Endodermal cell (in vitro differentiated cells): ENCODE data around the gene CHD2. TPM values are rescaled to one million over a fixed set of nuclear protein-coding genes. Genes with fewer than 3 reads are reported as not detected.
"Not testable (repeated sequence)": the region's sequence is repeated elsewhere in the genome, so short reads cannot be mapped to it uniquely, and the experiment has no call there.

Source experiments
- DNase-seq: peaks from one replicate; pipeline ENCODE4 v3.0.0-alpha.2; 2017
- H3K27ac ChIP-seq: 2 replicates; pipeline ENCODE4 v1.5.1; 2013; ENCODE audit warnings: mild to moderate bottlenecking, low read depth, low read length, moderate library complexity
- H3K27me3 ChIP-seq: 2 replicates; pipeline ENCODE4 v1.6.1; 2013; ENCODE audit warnings: mild to moderate bottlenecking, low read length, moderate library complexity; ENCODE audit not compliant: insufficient read depth, control insufficient read depth, poor library complexity, severe bottlenecking
- H3K36me3 ChIP-seq: 2 replicates; pipeline ENCODE4 v1.7.0; 2013; ENCODE audit warnings: mild to moderate bottlenecking, low read length, moderate library complexity; ENCODE audit not compliant: control insufficient read depth, insufficient read depth
- H3K4me1 ChIP-seq: one replicate; pipeline ENCODE4 v1.7.0; 2013; ENCODE audit warnings: low read length; ENCODE audit not compliant: control insufficient read depth, insufficient read depth
- H3K4me3 ChIP-seq: 2 replicates; pipeline ENCODE4 v1.5.1; 2013; ENCODE audit warnings: mild to moderate bottlenecking, low read length, moderate library complexity
- H3K9ac ChIP-seq: 2 replicates; pipeline ENCODE4 v1.6.1; 2013; ENCODE audit warnings: mild to moderate bottlenecking, low read length, moderate library complexity; ENCODE audit not compliant: poor library complexity, severe bottlenecking; ENCODE audit errors: extremely low read depth
- H3K9me3 ChIP-seq: 2 replicates; pipeline ENCODE4 v1.6.1; 2013; ENCODE audit warnings: mild to moderate bottlenecking, low read length, moderate library complexity; ENCODE audit not compliant: control insufficient read depth
- H3K27ac Mint-ChIP-seq: 2 replicates; pipeline ENCODE4 v1.8.0; 2020; ENCODE audit warnings: mixed read lengths
- H3K27me3 Mint-ChIP-seq: 2 replicates; pipeline ENCODE4 v1.8.0; 2021; ENCODE audit warnings: mild to moderate bottlenecking, mixed read lengths; ENCODE audit not compliant: insufficient read depth
- H3K36me3 Mint-ChIP-seq: 2 replicates; pipeline ENCODE4 v1.8.0; 2020; ENCODE audit warnings: low read depth, mixed read lengths
- H3K4me1 Mint-ChIP-seq: 2 replicates; pipeline ENCODE4 v1.8.0; 2020; ENCODE audit warnings: mixed read lengths
- H3K4me3 Mint-ChIP-seq: 2 replicates; pipeline ENCODE4 v1.8.0; 2020; ENCODE audit warnings: mild to moderate bottlenecking, moderate library complexity, mixed read lengths
- H3K9me3 Mint-ChIP-seq: 2 replicates; pipeline ENCODE4 v1.8.0; 2020; ENCODE audit warnings: mild to moderate bottlenecking, mixed read lengths
- WGBS, 2 experiments: methylation state at CpG; one replicate each; pipeline versions ENCODE4 v1.1.5 to v1.1.7; 2013; ENCODE audit warnings: missing lambda C conversion rate in 2 of 2, mixed read lengths in 1 of 2; ENCODE audit not compliant: insufficient coverage in 1 of 2, insufficient read length in 1 of 2; 5-methylcytosine and 5-hydroxymethylcytosine counted together
- total RNA-seq, 2 donors: library from RNA; stranded (reverse); fragmentation: NEBNext Ultra II Directional in 1 of 2; extraction: Animal tissue kit (Norgen Biotek cat#: 25700) in 1 of 2; gene quantifications; 2 replicates in 1 of 2; 3 replicates in 1 of 2; pipeline ENCODE4 v1.2.1, GENCODE V29; 2021
- TF ChIP-seq, protein P1 (sequence below): fragments of 200-600 bp; sonication (generic); conservative IDR thresholded peaks from 2 replicates; pipeline ENCODE4 v1.5.0; 2021; ENCODE audit warnings: antibody characterized with exemption, mild to moderate bottlenecking

The CHD2 gene
- total RNA-seq, 2 donors from 2014 or later: 116 to 127 TPM

GRCh38 chr15:93029836-93030429 is 129.8 kb downstream of the CHD2 start:
- no peak overlapping the region for H3K4me3 ChIP-seq
- H3K27me3 Mint-ChIP-seq: peaks cover 4% of the 10 kb centered on the region
- H3K9me3 Mint-ChIP-seq: no peaks in the 10 kb centered on the region
- H3K9ac ChIP-seq: no peak overlapping the region
- H3K27me3 ChIP-seq: no peaks in the 10 kb centered on the region
- H3K4me1 ChIP-seq: peaks cover 4% of the 10 kb centered on the region
- H3K4me3 Mint-ChIP-seq: no peak overlapping the region
- WGBS, 2 experiments: 84 to 100% methylated on average over 3 to 12 of the region's 12 CpGs
- peak overlapping the region; percentile 53 for H3K27ac ChIP-seq
- DNase-seq: peak; percentile 68
- TF ChIP-seq, protein P1, sequence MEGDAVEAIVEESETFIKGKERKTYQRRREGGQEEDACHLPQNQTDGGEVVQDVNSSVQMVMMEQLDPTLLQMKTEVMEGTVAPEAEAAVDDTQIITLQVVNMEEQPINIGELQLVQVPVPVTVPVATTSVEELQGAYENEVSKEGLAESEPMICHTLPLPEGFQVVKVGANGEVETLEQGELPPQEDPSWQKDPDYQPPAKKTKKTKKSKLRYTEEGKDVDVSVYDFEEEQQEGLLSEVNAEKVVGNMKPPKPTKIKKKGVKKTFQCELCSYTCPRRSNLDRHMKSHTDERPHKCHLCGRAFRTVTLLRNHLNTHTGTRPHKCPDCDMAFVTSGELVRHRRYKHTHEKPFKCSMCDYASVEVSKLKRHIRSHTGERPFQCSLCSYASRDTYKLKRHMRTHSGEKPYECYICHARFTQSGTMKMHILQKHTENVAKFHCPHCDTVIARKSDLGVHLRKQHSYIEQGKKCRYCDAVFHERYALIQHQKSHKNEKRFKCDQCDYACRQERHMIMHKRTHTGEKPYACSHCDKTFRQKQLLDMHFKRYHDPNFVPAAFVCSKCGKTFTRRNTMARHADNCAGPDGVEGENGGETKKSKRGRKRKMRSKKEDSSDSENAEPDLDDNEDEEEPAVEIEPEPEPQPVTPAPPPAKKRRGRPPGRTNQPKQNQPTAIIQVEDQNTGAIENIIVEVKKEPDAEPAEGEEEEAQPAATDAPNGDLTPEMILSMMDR: no peak
- peaks cover 35% of the 10 kb centered on the region for H3K36me3 ChIP-seq
- H3K9me3 ChIP-seq: no peaks in the 10 kb centered on the region
- peaks cover 22% of the 10 kb centered on the region for H3K36me3 Mint-ChIP-seq
- H3K27ac Mint-ChIP-seq: peak overlapping the region; percentile 58
- peaks cover 10% of the 10 kb centered on the region for H3K4me1 Mint-ChIP-seq

DNA sequence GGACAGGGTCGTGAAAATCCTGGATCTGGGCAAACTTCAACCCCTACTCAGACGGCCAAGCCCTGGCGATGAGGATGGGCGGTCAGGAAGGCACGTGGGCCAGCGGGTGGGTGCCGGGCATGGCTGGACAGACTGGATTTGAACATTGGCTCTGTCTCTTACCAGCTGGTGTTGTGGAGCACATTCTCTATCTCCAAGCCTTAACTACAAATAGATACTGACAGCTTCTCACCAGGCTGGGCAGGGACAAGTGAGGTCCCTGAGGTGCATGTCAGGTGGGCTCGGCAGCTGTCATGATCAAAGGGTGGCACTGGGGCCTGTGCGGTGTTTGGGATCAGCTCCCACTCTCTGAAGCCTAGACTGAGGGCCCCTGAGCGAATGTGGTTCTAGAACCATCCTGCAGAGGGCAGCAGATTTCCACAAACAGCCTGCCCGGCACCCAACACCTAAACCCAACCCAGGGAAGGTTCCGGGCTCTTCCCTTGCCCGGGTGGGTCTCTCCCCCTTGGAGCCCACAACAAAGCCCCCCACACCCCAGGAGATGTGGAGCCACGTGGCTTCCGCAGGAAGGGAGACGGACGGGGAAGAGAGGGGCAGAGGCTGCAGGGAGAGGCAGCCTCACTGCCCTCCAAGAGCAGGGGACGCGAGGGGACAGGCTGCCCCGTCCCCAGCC is 130.4 kb downstream of the CHD2 start:
- Histone ChIP-seq H3K9ac (no peak overlapping the region), H3K27ac (peak overlapping the region; percentile 53), H3K36me3 (peaks cover 28% of the 10 kb centered on the region), H3K9me3 (no peaks in the 10 kb centered on the region), H3K27me3 (no peaks in the 10 kb centered on the region), H3K4me3 (no peak overlapping the region), H3K4me1 (peaks cover 4% of the 10 kb centered on the region)
- peaks cover 4% of the 10 kb centered on the region for H3K27me3 Mint-ChIP-seq
- peaks cover 16% of the 10 kb centered on the region for H3K36me3 Mint-ChIP-seq
- no peaks in the 10 kb centered on the region for H3K9me3 Mint-ChIP-seq
- WGBS, 2 experiments: 46 to 59% methylated on average over 10 to 18 of the region's 20 CpGs
- H3K4me1 Mint-ChIP-seq: peaks cover 10% of the 10 kb centered on the region
- TF ChIP-seq, protein P1: peak; percentile 91
- peak; percentile 93 for DNase-seq
- H3K4me3 Mint-ChIP-seq: no peak overlapping the region
- peak overlapping the region; percentile 58 for H3K27ac Mint-ChIP-seq

GRCh38 chr15:93031103-93031464 is 131.0 kb downstream of the CHD2 start:
- WGBS, 2 experiments: 87% methylated on average over 5 to 9 of the region's 9 CpGs
- Mint-ChIP-seq H3K27ac (no peak overlapping the region), H3K4me1 (peaks cover 12% of the 10 kb centered on the region), H3K9me3 (no peaks in the 10 kb centered on the region), H3K27me3 (peaks cover 4% of the 10 kb centered on the region), H3K4me3 (no peak overlapping the region), H3K36me3 (peaks cover 10% of the 10 kb centered on the region)
- H3K9me3 ChIP-seq: no peaks in the 10 kb centered on the region
- H3K4me3 ChIP-seq: no peak overlapping the region
- TF ChIP-seq, protein P1: no peak
- DNase-seq: no peak
- no peaks in the 10 kb centered on the region for H3K27me3 ChIP-seq
- H3K36me3 ChIP-seq: peaks cover 23% of the 10 kb centered on the region
- no peak overlapping the region for H3K27ac ChIP-seq
- peaks cover 4% of the 10 kb centered on the region for H3K4me1 ChIP-seq
- no peak overlapping the region for H3K9ac ChIP-seq

DNA sequence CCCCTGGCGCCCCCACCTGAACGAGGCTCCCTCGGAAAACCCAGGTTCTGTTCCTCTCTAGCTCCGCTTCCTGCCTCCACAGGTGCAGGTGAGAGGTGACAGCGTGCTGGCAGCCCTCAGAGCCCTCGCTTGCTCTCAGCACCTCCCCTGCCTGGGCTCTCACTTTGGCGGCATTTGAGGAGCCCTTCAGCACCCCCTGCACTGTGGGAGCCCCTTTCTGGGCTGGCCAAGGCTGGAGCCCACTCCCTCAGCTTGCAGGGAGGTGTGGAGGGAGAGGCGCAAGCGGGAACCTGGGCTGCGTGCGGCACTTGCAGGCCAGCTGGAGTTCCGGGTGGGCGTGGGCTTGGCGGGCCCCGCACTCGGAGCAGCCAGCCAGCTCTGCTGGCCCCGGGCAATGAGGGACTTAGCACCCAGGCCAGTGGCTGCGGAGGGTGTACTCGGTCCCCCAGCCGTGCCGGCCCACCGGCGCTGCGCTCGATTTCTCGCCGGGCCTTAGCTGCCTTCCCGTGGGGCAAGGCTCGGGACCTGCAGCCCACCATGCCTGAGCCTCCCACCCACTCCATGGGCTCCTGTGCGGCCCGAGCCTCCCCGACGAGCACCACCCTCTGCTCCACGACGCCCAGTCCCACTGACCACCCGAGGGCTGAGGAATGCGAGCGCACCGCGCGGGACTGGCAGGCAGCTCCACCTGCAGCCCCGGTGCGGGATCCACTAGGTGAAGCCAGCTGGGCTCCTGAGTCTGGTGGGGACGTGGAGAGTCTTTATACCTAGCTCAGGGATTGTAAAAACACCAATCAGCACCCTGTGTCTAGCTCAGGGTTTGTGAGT is 131.6 kb downstream of the CHD2 start:
- H3K27ac ChIP-seq, H3K9me3 ChIP-seq, H3K27me3 ChIP-seq, H3K4me3 ChIP-seq, H3K27me3 Mint-ChIP-seq, H3K4me3 Mint-ChIP-seq, H3K27ac Mint-ChIP-seq, H3K4me1 ChIP-seq, H3K36me3 Mint-ChIP-seq, H3K9me3 Mint-ChIP-seq, H3K9ac ChIP-seq: not testable (repeated sequence)
- peaks cover 16% of the 10 kb centered on the region for H3K36me3 ChIP-seq
- WGBS, 2 experiments: 93 to 98% methylated on average over 18 to 43 of the region's 44 CpGs
- peaks cover 13% of the 10 kb centered on the region for H3K4me1 Mint-ChIP-seq
- DNase-seq: peak; percentile 28
